Stimulated activated CD8-positive, alpha-beta memory T cell treated with anti-CD3 and anti-CD28 coated beads, Interleukin-2, amount 100 ng/mL, for 1 hour (primary cell): Measurements from ENCODE around the gene BCL2L12.

ENCODE experiments used
- DNase-seq, 2 donors: peaks; one replicate each; pipeline ENCODE4 v3.0.0-alpha.2; 2020; ENCODE audit warnings: low read depth in 2 of 2

The BCL2L12 gene

DNA sequence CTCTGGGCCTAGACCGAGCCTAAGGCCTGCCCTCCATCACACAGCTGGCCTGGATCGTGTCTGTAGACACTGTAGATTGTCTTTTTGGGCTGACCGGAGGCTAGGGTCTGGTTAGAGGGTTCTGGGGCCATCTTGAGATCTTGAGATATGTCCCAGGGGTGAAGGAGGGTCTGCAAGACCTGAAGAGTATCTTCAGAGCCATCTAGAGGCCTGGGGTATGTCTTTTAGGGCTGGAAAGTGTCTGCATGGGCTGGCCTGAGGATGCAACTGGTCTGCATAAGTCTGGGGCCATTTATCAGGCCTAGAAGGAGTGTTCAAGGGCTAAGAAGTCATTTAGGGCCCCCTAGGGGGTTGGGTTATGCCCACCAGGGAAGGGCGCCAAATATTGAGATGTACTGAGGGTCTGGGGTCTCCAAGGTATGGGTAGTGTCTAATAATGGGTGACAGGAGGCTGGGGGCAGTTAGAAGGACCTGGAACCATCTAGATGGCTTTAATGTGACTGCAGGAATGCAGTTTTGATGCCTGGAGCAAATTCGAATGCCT, 23.2 kb upstream of the BCL2L12 start:
- DNase-seq, result no peak

GRCh38 chr19:49643466-49643865, 22.3 kb upstream of the BCL2L12 start:
- no peak for DNase-seq

DNA sequence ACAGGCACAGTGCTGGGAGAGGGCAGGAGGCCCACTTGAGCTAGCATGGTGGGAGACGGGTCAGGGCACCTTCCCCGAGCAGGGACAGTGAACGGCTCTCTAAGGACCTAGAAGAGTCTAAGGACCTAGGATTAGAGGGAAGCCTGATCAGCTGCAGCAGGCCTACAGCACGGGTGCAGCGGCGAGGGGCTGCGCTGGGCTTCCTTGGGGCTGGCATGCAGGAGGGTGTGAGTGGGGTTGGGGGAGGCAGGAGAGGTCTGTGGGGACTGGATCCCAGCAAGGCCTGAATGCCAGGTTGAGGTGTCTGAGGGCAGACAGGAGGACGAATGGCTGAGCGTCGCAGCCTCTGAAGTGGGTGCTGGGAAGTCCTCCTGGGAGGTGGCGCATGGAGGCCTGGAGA, 20.1 kb upstream of the BCL2L12 start:
- DNase-seq, result no peak

GRCh38 chr19:49645995-49646394, 19.7 kb upstream of the BCL2L12 start:
- no peak for DNase-seq

DNA sequence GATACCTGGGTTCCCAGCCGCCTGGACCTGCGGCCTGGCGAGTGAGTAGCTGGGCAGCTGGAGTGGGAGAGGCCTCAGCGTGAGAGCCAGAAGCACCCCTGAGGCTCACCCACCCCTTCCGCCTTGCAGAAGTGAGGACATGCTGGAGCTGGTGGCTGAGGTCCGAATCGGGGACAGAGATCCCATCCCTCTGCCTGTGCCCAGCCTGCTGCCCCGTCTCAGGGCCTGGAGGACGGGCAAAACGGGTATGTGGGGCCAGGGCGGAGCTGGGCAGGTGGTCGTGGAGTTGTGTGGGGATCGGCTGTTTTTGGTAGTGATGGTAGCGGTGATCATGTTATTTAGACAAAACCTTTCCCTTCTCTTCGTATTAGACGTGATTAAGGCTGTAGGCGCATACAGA, 19.1 kb upstream of the BCL2L12 start:
- DNase-seq, result no peak

DNA sequence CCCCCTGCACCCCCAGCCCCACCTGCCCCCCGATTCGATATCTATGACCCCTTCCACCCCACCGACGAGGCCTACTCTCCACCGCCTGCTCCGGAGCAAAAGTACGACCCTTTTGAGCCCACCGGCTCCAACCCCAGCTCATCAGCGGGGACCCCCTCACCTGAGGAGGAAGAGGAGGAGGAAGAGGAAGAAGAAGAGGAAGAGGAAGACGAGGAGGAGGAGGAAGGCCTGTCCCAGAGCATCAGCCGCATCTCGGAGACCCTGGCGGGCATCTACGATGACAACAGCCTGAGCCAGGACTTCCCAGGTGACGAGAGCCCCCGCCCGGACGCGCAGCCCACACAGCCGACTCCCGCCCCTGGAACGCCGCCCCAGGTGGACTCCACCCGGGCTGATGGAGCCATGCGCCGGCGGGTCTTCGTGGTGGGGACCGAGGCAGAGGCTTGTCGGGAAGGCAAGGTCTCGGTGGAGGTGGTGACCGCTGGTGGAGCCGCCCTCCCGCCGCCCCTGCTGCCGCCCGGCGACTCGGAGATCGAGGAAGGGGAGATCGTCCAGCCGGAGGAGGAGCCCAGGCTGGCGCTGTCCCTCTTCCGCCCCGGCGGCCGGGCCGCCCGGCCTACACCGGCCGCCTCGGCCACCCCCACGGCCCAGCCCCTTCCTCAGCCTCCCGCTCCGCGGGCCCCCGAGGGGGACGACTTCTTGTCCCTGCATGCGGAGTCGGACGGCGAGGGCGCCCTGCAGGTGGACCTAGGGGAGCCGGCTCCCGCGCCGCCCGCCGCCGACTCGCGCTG, 14.5 kb upstream of the BCL2L12 start:
- DNase-seq, result no peak

DNA sequence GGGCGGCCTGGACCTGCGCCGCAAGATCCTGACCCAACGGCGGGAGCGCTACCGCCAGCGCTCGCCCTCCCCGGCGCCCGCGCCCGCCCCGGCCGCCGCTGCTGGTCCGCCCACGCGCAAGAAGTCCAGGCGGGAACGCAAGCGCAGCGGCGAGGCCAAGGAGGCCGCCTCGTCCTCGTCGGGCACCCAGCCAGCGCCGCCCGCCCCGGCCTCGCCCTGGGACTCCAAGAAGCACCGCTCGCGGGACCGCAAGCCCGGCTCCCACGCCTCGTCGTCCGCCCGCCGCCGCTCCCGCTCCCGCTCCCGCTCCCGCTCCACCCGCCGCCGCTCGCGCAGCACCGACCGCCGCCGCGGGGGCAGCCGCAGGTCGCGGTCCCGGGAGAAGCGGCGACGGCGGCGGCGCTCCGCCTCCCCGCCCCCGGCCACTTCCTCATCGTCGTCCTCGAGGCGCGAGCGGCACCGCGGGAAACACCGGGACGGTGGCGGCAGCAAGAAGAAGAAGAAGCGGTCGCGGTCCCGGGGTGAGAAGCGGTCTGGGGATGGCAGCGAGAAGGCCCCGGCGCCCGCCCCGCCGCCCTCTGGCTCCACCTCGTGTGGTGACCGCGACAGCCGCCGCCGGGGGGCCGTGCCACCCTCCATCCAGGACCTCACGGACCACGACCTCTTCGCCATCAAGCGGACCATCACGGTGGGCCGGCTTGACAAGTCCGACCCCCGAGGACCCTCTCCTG, 13.7 kb upstream of the BCL2L12 start:
- no peak for DNase-seq

DNA sequence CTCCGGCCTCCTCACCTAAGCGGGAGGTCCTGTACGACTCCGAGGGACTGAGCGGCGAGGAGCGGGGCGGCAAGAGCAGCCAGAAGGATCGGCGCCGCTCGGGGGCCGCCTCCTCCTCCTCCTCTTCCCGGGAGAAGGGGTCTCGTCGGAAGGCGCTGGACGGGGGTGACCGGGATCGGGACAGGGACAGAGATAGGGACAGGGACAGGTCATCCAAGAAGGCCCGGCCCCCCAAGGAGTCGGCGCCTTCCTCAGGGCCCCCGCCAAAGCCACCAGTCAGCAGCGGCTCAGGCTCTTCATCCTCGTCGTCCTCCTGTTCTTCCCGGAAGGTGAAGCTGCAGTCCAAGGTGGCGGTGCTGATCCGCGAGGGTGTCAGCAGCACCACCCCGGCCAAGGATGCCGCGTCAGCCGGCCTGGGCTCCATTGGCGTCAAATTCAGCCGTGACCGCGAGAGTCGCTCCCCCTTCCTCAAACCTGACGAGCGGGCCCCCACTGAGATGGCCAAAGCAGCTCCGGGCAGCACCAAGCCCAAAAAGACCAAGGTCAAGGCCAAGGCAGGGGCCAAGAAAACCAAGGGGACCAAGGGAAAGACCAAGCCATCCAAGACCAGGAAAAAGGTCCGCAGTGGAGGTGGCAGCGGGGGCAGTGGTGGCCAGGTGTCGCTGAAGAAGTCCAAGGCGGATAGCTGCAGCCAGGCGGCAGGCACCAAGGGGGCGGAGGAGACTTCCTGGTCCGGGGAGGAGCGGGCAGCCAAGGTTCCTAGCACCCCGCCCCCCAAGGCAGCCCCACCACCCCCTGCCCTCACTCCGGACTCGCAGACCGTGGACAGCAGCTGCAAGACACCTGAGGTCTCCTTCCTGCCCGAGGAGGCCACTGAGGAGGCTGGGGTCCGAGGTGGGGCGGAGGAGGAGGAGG, 12.9 kb upstream of the BCL2L12 start:
- DNase-seq, result no peak

DNA sequence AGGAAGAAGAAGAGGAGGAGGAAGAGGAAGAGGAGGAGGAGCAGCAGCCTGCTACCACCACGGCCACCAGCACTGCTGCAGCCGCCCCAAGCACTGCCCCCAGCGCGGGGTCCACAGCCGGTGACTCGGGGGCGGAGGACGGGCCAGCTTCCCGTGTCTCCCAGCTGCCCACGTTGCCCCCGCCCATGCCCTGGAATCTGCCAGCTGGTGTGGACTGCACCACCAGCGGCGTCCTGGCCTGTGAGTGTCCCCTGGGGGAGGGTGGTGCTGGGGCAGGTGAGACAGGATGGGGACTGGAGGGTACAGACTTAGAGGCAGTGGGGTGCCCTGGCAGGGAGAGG, 12.3 kb upstream of the BCL2L12 start:
- DNase-seq, result no peak

GRCh38 chr19:49654581-49654980, 11.2 kb upstream of the BCL2L12 start:
- DNase-seq, result no peak

DNA sequence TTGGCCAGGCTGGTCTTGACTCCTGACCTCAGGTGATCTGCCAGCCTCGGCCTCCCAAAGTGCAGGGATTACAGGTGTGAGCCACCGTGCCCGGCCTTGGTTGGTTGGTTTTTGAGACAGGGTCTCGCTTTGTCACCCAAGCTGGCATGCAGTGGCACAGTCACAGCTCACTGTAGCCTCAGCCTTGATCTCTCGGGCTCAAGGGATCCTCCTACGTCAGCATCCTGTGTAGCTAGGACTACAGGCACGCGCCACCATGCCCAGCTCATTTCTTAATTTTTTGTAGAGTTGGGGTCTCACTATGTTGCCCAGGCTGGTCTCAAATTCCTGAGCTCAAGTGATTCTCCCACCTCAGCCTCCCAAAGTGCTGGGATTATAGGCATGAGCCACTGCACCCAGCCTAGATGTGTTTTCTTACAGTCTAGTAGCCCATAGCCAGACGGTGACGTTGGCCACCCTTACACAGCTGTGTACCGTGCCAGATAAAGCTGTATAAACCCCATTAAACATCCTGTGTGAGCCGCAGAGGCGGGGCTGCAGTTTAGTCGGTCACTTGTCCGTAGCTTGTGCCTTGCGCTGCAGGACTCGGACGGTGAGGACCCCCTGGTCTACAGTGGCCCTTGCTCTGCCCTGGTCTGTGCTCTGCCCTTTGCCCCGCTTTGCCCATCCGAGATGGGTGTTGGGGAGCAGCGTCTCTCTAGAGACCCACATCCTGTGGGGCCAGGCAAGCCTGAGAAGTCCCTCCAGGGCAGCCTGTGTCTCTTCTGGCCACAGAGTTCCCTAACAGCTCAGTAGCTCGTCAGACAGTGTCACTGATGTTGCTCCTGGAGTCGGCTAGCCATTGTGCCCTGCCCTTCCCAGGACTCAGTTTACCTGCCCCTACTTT, 9.9 kb upstream of the BCL2L12 start:
- no peak for DNase-seq

- DNase-seq, result no peak
These were observed 9.2 kb upstream of the BCL2L12 start for GRCh38 chr19:49656456-49657109.

DNA sequence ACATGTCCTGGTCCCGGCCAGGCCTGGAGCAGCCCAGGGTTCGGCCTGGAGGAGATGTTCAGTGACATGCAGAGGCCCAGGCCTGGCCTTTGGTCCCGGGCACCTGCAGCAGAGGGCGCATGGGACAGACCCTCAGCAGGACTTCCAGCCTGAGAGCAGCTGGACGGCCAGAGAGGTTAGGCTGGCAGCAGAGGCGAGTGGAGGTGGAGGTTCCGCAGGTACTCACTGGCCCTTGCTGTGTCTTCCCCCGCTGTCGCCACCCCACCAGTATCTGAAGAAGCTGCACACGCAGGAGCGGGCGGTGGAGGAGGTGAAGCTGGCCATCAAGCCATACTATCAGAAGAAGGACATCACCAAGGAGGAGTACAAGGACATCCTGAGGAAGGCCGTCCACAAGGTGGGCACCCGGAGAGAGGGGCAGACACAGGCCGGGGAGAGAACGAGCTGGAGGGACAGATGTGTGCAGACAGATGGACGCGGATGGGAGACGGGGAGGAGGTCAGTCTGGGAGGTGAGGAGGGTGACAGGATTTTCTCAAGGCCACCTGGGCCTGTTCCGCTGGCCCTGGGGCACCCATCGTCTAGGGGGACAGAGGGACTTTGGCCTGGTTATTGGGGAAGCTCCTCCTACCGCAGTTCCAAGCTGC, 8.1 kb upstream of the BCL2L12 start:
- DNase-seq, result no peak

- DNase-seq, result no peak
These were observed 7.6 kb upstream of the BCL2L12 start for GRCh38 chr19:49658139-49658517.

- DNase-seq, result no peak
These were observed 6.9 kb upstream of the BCL2L12 start for GRCh38 chr19:49658566-49659442.

DNA sequence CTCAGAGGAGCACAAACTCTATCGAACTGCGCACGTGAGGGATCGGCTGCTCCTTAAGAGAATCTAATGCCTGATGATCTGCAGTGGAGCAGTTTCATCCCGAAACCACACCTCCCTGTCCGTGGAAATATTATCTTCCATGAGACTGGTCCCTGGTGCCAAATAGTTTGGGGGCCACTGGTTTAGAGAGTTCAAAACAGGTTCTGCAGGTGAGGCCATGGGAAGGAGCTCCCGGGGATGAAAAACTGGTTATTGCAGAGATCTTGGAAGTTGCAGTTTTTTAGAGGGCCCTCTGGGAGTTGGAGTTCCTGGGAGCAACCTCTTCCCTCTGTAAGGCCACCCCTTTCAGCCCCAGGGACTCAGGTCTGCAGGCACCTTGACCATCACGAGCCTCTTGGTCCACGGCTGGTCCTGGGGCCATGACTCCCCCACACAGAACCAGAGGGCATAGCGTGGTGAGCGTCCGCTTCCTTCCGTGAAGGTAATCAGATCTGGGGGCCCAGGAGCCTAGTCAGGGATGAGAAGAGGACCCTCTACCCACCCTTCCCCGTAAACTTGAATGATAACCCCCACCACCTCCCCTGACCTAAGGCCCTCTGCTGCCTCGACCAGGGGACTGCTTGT, 5.3 kb upstream of the BCL2L12 start:
- DNase-seq, result no peak

DNA sequence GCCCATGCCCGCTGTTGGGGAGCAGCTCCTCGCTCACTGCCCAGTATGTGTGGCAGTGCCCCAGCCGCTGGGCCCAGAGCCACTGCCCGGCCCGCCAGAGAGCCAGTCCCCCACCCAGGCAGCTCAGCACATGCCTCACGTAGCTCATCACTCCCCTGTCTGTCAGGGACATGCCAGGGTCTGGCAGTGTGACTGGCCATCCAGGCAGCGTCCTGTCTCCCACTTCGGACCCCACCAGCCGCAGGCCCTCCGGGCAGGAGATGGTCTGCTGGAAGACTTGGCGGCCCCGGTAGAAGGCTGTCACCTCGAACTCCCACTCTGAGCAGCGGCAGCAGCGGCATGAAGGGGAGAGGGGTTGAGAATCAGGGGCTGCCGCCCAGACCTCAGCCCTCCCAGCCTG, 3.7 kb upstream of the BCL2L12 start:
- no peak for DNase-seq

DNA sequence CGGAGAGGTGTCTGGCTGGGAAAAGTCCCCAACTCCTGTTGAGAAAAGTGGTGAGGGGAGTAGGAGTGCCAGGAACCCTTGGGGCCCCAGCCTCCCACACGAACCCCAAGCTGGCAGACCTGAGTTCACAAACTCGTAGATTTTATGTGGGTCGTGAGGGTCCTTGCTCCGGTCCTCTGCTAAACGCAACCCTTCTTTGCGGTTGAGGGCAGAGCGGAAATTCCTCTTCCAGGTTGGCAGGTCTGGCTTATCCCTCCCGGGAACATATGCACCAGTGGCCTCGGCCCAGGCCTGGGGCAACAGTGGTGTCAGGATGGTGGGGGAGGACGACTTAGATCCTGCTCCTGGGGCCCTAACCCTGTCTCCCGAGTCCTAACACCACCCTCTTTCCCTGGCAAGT, 2.5 kb upstream of the BCL2L12 start:
- DNase-seq, result no peak
